ENCODE data around the gene DTD2.

DTD2 gene

DNA sequence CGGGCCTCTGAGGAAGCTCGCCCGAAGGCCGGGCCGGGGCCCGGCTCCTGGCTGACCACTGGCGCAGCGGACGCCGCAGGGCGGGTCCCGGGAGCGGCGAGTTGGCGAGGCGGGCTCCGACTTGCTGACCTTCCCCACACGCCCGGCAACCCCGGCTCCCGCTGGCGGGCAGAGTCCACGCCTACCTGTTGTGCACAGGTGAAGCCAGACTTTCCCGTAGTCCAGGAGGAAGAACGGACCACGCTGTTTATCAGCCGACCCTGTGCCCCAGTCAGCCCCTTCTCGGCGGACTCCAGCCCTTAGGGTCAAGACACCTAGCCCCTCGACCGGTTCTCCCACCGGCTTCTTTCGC, 37.4 kb downstream of the DTD2 start:
- no peak for TF ChIP-seq SIN3A (IDR thresholded peaks at IDR 0.05; ENCODE audit: borderline replicate concordance, insufficient read depth, low read length)
- TF ChIP-seq FOXP2 (optimal IDR thresholded peaks at IDR 0.05; ENCODE audit: borderline replicate concordance, extremely low read depth, extremely low read length, insufficient read depth): no peak
- no peak for TF ChIP-seq POLR2AphosphoS5 (IDR thresholded peaks at IDR 0.05; ENCODE audit: low read depth, low read length)
- TF ChIP-seq, protein P1, sequence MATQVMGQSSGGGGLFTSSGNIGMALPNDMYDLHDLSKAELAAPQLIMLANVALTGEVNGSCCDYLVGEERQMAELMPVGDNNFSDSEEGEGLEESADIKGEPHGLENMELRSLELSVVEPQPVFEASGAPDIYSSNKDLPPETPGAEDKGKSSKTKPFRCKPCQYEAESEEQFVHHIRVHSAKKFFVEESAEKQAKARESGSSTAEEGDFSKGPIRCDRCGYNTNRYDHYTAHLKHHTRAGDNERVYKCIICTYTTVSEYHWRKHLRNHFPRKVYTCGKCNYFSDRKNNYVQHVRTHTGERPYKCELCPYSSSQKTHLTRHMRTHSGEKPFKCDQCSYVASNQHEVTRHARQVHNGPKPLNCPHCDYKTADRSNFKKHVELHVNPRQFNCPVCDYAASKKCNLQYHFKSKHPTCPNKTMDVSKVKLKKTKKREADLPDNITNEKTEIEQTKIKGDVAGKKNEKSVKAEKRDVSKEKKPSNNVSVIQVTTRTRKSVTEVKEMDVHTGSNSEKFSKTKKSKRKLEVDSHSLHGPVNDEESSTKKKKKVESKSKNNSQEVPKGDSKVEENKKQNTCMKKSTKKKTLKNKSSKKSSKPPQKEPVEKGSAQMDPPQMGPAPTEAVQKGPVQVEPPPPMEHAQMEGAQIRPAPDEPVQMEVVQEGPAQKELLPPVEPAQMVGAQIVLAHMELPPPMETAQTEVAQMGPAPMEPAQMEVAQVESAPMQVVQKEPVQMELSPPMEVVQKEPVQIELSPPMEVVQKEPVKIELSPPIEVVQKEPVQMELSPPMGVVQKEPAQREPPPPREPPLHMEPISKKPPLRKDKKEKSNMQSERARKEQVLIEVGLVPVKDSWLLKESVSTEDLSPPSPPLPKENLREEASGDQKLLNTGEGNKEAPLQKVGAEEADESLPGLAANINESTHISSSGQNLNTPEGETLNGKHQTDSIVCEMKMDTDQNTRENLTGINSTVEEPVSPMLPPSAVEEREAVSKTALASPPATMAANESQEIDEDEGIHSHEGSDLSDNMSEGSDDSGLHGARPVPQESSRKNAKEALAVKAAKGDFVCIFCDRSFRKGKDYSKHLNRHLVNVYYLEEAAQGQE (IDR thresholded peaks at IDR 0.05; ENCODE audit: insufficient read depth in 1 of 2, low read depth in 2 of 2, low read length in 2 of 2): no peak
- TF ChIP-seq TAF1 (IDR thresholded peaks at IDR 0.05; ENCODE audit: borderline replicate concordance, insufficient read depth, low read length): no peak

GRCh38 chr14:31419179-31419966, 37.9 kb downstream of the DTD2 start:
- TF ChIP-seq, protein P1 (IDR thresholded peaks at IDR 0.05; ENCODE audit: insufficient read depth in 1 of 2, low read depth in 2 of 2, low read length in 2 of 2): no peak
- TF ChIP-seq TAF1 (IDR thresholded peaks at IDR 0.05; ENCODE audit: borderline replicate concordance, insufficient read depth, low read length) (no peak), SIN3A (IDR thresholded peaks at IDR 0.05; ENCODE audit: borderline replicate concordance, insufficient read depth, low read length) (no peak), POLR2AphosphoS5 (IDR thresholded peaks at IDR 0.05; ENCODE audit: low read depth, low read length) (no peak), FOXP2 (optimal IDR thresholded peaks at IDR 0.05; ENCODE audit: borderline replicate concordance, extremely low read depth, extremely low read length, insufficient read depth) (no peak)

- TF ChIP-seq, protein P1 (IDR thresholded peaks at IDR 0.05; ENCODE audit: insufficient read depth in 1 of 2, low read depth in 2 of 2, low read length in 2 of 2): no peak
- TF ChIP-seq TAF1 (IDR thresholded peaks at IDR 0.05; ENCODE audit: borderline replicate concordance, insufficient read depth, low read length) (no peak), FOXP2 (optimal IDR thresholded peaks at IDR 0.05; ENCODE audit: borderline replicate concordance, extremely low read depth, extremely low read length, insufficient read depth) (no peak), POLR2AphosphoS5 (IDR thresholded peaks at IDR 0.05; ENCODE audit: low read depth, low read length) (no peak), SIN3A (IDR thresholded peaks at IDR 0.05; ENCODE audit: borderline replicate concordance, insufficient read depth, low read length) (no peak)
Observed at GRCh38 chr14:31418440-31418839, 38.9 kb downstream of the DTD2 start.

- TF ChIP-seq POLR2AphosphoS5 (IDR thresholded peaks at IDR 0.05; ENCODE audit: low read depth, low read length): no peak
- TF ChIP-seq, protein P1 (IDR thresholded peaks at IDR 0.05; ENCODE audit: insufficient read depth in 1 of 2, low read depth in 2 of 2, low read length in 2 of 2): no peak
- no peak for TF ChIP-seq TAF1 (IDR thresholded peaks at IDR 0.05; ENCODE audit: borderline replicate concordance, insufficient read depth, low read length)
- TF ChIP-seq SIN3A (IDR thresholded peaks at IDR 0.05; ENCODE audit: borderline replicate concordance, insufficient read depth, low read length): no peak
- no peak for TF ChIP-seq FOXP2 (optimal IDR thresholded peaks at IDR 0.05; ENCODE audit: borderline replicate concordance, extremely low read depth, extremely low read length, insufficient read depth)
Observed at GRCh38 chr14:31414190-31414833, 43.0 kb downstream of the DTD2 start.

Measured in PFSK-1 (cell line).